NAMALWA (cell line): Measurements from ENCODE around the gene CD83.

Experiments used
- DNase-seq: peaks from one replicate; pipeline ENCODE4 v3.0.0-alpha.2; 2015; ENCODE audit warnings: low spot score

The CD83 gene

DNA sequence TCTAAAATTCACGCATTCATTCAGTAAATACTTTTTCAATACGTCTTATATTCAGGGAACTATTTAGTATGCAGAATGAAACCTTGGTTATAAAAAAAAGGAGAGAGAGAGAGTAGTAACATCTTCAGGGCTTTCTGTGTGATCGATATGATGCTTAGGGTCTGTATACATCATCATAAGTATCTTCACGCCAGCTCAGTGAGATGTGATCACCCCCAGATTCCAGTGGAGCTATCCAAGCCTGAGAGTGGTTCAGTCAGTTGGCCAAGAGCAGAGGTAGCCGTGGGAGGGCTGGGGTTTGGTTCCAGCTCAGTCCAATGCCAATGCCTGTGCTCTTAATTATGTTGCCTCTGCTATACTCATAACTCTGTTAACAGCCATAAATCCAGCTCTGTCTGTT lies 8.6 kb downstream of the CD83 start:
- DNase-seq = no peak

- DNase-seq = no peak
Measured at GRCh38 chr6:14127611-14128010, 10.0 kb downstream of the CD83 start.

- no peak for DNase-seq
Measured at GRCh38 chr6:14128012-14128411, 10.4 kb downstream of the CD83 start.

DNA sequence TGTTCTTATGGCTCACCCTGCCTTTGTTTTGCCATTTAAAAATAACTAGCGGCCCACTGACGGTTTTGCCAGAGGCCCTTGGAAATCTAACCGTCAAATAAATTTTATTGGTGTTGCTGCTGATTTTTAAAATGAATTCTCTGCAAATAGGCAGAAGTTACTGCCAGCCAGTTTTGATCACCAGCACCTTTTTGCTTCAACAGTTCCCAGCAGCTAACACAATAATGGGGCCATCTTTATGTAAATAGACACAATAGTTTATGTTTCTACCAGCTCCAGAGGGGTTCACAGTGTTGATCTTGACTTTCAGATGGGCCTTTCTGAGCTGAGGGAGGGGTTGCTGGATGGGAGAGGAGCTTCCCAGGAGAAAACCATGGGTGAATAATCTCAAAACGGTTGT lies 11.2 kb downstream of the CD83 start:
- DNase-seq = no peak

DNA sequence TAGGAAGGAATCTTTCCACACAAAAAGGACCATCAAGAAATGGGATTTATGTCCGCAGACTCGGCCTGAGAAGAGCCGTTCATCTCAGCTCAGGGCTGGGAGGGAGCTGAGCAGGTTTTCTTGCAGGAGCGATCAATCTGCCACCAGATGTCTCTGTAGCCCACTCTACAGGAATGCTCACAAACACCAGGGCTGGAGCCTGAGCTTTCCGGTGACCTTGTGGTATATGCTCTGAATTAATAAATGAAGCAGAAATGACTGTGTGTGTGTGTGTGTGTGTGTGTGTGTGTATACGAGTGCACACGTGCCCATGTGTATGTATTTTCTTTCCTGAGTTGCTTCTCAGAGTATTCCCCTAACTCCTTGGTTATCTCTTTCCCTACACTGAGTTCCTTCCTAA lies 12.0 kb downstream of the CD83 start:
- peak; percentile 51 for DNase-seq

DNA sequence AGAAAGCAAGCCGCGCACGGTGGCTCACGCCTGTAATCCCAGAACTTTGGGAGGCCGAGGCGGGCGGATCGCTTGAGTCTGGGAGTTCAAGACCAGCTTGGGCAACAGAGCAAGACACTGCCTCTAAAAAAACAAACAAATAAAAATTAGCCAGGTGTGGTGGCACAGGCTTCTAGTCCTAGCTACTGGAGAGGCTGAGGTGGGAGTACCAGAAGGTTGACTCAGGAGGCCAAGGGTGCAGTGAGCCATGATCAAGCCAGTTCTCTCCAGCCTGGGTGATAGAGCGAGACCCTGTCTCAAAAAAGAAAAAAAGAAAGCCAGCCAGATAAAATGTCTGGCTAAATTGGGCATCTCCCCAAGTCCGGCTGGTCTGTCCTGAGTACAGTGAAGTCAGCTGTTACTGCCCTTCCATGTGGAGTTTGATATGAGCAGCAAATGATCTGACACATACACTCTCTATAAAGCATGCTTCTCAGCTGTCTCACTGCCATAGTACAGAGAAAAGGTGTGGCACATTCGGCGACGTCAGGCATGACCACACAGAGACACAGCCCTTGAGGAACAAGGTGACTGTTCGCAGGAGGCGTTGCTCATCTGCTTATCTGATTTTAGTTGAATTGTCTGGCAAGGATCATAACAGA lies 13.0 kb downstream of the CD83 start:
- DNase-seq = no peak

DNA sequence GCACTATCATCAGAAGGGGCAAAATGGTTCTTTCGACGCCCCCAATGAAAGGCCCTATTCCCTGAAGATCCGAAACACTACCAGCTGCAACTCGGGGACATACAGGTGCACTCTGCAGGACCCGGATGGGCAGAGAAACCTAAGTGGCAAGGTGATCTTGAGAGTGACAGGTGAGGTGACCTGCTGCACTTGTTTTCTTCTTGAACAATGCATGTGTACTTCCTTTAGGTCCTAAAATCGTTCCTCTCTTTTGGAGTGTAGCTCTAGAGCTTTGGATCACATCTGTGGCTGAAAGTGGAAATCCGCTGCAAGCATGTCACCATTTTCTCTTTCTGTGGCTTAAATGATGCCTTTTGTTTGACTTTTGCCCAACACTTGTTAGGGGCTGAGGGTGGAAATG lies 14.0 kb downstream of the CD83 start:
- no peak for DNase-seq

GRCh38 chr6:14132244-14132920 lies 14.8 kb downstream of the CD83 start:
- no peak for DNase-seq

DNA sequence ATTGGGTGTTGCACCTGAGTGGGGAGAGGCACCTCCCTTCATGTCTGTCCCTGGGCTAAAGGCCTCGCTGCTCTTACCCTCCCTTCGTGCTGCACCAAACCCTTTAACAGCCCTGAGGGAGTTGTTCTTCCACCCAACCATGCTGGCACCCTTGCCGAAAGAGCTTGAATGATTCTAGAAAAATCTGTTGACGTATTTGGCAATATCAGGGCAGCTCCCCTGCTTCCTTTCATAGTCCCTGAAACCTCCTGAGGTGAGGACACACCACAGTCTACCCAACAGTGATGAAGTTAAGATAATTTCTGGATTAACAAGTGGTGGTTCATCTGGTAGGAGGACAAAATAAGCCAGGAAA lies 15.3 kb downstream of the CD83 start:
- no peak for DNase-seq

DNA sequence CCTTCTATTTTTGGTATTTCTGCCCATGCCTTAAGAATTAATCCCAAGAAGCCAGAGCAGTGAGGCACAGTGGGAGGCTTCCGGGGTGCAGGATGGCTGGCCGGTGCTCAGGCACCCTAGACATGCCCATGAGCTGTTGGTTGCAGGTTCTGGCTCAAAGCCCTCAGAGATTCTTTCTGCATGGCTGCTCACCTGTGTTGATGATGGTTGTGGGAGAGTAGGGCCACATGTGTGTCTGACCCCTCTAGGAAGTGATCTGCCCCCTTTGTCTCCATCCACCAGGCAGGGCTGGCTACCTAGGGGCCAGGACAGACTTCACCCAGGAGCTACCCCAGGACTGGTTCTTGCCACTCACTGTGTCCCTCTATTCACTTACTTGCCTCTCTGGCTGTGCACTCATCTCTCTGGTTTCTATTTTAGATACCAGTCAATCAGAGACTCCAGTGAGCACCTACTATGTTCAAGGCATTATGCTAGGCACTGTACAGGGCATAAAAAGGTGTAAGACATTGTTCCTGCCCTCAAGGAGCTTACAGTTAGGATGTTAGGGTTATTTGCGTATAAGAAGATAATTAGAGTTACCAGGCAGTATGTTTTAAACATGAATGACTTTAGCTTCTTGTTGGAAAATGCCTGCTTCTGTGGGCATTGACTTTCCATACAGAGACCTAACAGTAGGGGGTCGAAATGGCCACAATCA lies 16.8 kb downstream of the CD83 start:
- no peak for DNase-seq

DNA sequence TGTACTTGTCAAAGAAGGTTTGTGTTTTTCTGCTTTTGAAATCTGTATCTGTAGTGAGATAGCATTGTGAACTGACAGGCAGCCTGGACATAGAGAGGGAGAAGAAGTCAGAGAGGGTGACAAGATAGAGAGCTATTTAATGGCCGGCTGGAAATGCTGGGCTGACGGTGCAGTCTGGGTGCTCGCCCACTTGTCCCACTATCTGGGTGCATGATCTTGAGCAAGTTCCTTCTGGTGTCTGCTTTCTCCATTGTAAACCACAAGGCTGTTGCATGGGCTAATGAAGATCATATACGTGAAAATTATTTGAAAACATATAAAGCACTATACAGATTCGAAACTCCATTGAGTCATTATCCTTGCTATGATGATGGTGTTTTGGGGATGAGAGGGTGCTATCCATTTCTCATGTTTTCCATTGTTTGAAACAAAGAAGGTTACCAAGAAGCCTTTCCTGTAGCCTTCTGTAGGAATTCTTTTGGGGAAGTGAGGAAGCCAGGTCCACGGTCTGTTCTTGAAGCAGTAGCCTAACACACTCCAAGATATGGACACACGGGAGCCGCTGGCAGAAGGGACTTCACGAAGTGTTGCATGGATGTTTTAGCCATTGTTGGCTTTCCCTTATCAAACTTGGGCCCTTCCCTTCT lies 18.4 kb downstream of the CD83 start:
- no peak for DNase-seq

- no peak for DNase-seq
Measured at GRCh38 chr6:14138701-14139215, 21.2 kb downstream of the CD83 start.

- DNase-seq = no peak
Measured at GRCh38 chr6:14141351-14142062, 23.9 kb downstream of the CD83 start.

DNA sequence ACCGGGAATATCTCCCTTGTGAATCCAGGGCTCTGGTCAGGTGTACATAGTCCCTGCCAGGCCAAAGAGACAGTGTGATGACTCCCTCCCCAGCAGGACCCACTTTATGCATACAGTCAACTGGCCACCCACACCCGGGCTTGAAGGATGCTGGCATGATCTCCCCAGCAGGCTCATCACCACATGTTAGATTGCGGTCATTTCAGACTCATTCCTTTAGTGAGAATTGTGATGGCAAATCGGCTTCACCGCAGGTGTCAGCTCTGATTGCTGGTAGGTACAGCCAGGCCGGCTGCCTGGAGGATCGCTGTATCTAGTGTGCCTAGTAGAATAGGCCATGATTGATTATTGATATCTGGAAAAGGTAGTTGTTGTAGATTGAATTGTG lies 24.5 kb downstream of the CD83 start:
- no peak for DNase-seq

- no peak for DNase-seq
Measured at GRCh38 chr6:14142511-14143223, 25.1 kb downstream of the CD83 start.

- DNase-seq = no peak
Measured at GRCh38 chr6:14143305-14143704, 25.7 kb downstream of the CD83 start.

- DNase-seq = peak; percentile 82
Measured at GRCh38 chr6:14144678-14145113, 27.1 kb downstream of the CD83 start.

DNA sequence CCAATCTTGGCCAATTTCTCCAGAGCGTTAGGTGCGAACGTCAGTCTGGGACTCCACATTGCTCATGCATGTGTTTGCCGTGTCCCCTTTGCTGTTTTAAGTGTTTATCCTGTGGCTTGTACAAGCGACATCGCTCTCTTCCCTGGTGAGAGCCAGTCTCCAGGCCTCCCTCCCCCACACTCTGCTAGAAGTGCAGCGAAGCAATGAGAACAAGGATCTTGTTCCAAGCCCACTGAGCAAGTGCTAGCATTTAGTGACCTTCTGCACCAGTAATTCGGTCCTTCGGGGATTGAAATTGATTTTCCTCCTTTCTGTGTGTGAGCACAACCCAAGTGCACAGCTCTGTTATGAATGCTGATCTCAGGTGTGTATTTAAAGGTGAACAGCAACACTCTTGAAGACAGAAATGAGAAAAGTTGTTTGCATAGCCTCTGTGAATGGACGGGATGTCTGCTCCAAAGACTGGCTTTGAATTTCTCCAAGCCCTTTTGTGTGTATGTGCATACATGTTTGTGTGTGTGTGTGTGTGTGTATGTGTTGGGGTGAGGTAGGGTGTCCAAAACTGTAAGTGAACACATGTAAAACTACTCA lies 29.0 kb downstream of the CD83 start:
- no peak for DNase-seq

- no peak for DNase-seq
Measured at GRCh38 chr6:14147891-14148290, 30.3 kb downstream of the CD83 start.

DNA sequence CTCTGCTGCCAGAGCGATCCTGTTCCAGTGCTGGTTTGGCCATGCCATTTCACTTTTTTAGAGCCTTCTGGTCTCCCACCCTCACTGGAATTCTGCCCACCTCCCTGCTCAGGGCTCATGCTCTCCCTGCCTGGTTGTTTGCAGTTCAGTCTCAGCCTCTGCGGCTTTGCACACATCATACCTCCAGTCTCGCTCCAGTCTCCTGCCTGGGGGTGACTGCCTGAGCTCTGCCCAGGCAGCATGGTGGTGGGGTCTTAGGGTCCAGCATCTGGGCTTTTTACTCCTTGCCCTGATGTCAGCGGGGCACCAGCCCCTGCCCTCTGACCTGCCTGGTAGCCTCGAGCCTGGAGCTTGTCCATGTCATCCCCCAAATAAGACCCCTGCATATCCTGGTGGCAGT lies 30.9 kb downstream of the CD83 start:
- DNase-seq = no peak
